HEK293T (cell line): ENCODE data around the gene TTC7B.

Experiments used
- ARNT ChIP-seq: fragments of 450-650 bp; IDR thresholded peaks from 2 replicates; pipeline ENCODE4 v1.6.1; 2017; ENCODE audit warnings: mild to moderate bottlenecking
- BHLHE40 ChIP-seq: fragments of 450-650 bp; IDR thresholded peaks from 2 replicates; pipeline ENCODE4 v1.6.1; 2016; ENCODE audit warnings: mild to moderate bottlenecking, moderate library complexity, borderline replicate concordance
- FOXM1 ChIP-seq: fragments of 450-650 bp; IDR thresholded peaks from 2 replicates; pipeline ENCODE4 v1.6.1; 2017; ENCODE audit warnings: mild to moderate bottlenecking, borderline replicate concordance
- HDGF ChIP-seq: fragments of 450-650 bp; IDR thresholded peaks from 2 replicates; pipeline ENCODE4 v1.6.1; 2017; ENCODE audit warnings: antibody characterized with exemption, borderline replicate concordance
- PKNOX1 ChIP-seq: fragments of 450-650 bp; IDR thresholded peaks from 2 replicates; pipeline ENCODE4 v1.6.1; 2016
- SP1 ChIP-seq: fragments of 450-650 bp; IDR thresholded peaks from 2 replicates; pipeline ENCODE4 v1.6.1; 2017
- TARDBP ChIP-seq: fragments of 450-650 bp; IDR thresholded peaks from 2 replicates; pipeline ENCODE4 v1.6.1; 2016
- ZNF384 ChIP-seq: fragments of 450-650 bp; IDR thresholded peaks from 2 replicates; pipeline ENCODE4 v1.6.1; 2016

- TF ChIP-seq TARDBP (no peak), ARNT (no peak), HDGF (no peak), PKNOX1 (no peak), BHLHE40 (no peak), FOXM1 (no peak), SP1 (no peak), ZNF384 (no peak)
Observed at GRCh38 chr14:90490720-90491050, 325.5 kb downstream of the TTC7B start.
